Stimulated activated CD8-positive, alpha-beta memory T cell treated with anti-CD3 and anti-CD28 coated beads, Interleukin-12 subunit alpha, Interleukin-12 subunit beta, amount 100 ng/mL, for 4 hours (primary cell): Measurements from ENCODE around the gene IL13RA1.
"Not testable (repeated sequence)": the region's sequence is repeated elsewhere in the genome, so short reads cannot be mapped to it uniquely, and the experiment has no call there.

Experiments
- DNase-seq: peaks from one replicate; pipeline ENCODE4 v3.0.0-alpha.2; 2020; ENCODE audit warnings: low read depth

Gene IL13RA1

GRCh38 chrX:118780509-118780908 is 53.1 kb downstream of the IL13RA1 start:
- no peak for DNase-seq

GRCh38 chrX:118780911-118781310 is 53.5 kb downstream of the IL13RA1 start:
- DNase-seq, result no peak

- DNase-seq, result no peak
These were observed 68.3 kb downstream of the IL13RA1 start for GRCh38 chrX:118795528-118796280.

GRCh38 chrX:118802857-118803256 is 75.5 kb downstream of the IL13RA1 start:
- no peak for DNase-seq

- DNase-seq, result peak; percentile 3
These were observed 80.0 kb downstream of the IL13RA1 start for GRCh38 chrX:118807151-118808017.

- not testable (repeated sequence) for DNase-seq
These were observed 89.9 kb downstream of the IL13RA1 start for GRCh38 chrX:118817257-118817656.

GRCh38 chrX:118823263-118824172 is 96.1 kb downstream of the IL13RA1 start, which contains the start of gene ZCCHC12:
Gene ZCCHC12 (plus strand): TSS chrX:118823824. CDS start chrX:118825245, 1,421 bp downstream.
- DNase-seq, result no peak

- DNase-seq, result no peak
These were observed 96.8 kb downstream of the IL13RA1 start for GRCh38 chrX:118824173-118824730.

- DNase-seq, result no peak
These were observed 97.8 kb downstream of the IL13RA1 start for GRCh38 chrX:118825227-118825626.

GRCh38 chrX:118839334-118839958 is 112.0 kb downstream of the IL13RA1 start:
- DNase-seq, result peak; percentile 30
